HCT116 (cell line): Measurements from ENCODE around the gene CELF4. TPM values are rescaled to one million over a fixed set of nuclear protein-coding genes. Genes with fewer than 3 reads are reported as not detected.

Source experiments
- ATAC-seq: fragments of 200-7000 bp; cut with Tn5 transposase; 2 replicates; pipeline ENCODE4 v1.9.1; 2020; ENCODE audit warnings: mild to moderate bottlenecking, moderate library complexity
- BruUV-seq: library from RNA; stranded (reverse); fragments of 400-500 nt; replicated peaks from 2 replicates; lab custom pipeline; 2021; lab: Mats Ljungman, UMichigan
- CTCF ChIA-PET: fragments of 300-600 bp; sonication (Branson Sonifier 250); formaldehyde crosslinking; loops from one replicate; lab custom pipeline; 2021; ENCODE audit warnings: antibody characterized with exemption; lab: Charles Lee
- POLR2A ChIA-PET: fragments of 300-600, 350-600 bp; sonication (Branson Sonifier 250); formaldehyde crosslinking; loops from one replicate; lab custom pipeline; 2021; ENCODE audit warnings: antibody characterized with exemption; lab: Charles Lee
- RAD21 ChIA-PET, 2 experiments: fragments of 300-600 bp; sonication (Branson Sonifier 250); formaldehyde crosslinking; loops; one replicate each; lab custom pipeline; 2023; ENCODE audit warnings: low total read pairs in 2 of 2; ENCODE audit not compliant: uncharacterized antibody in 2 of 2, unreplicated experiment in 2 of 2, low non-redundant PET in 1 of 2; lab: Charles Lee
- DNase-seq: peaks from one replicate; pipeline ENCODE4 v3.0.0-alpha.2; 2010; ENCODE audit warnings: low read depth, low spot score
- H2AFZ ChIP-seq: fragments of 200-600 bp; shearing (Covaris generic), sonication (generic); 2 replicates; pipeline ENCODE4 v1.6.1; 2017; ENCODE audit warnings: low read depth, mixed run types, mixed read lengths, antibody characterized with exemption, low read length; ENCODE audit not compliant: poor library complexity, severe bottlenecking
- H3K27ac ChIP-seq: 2 replicates; pipeline ENCODE4 v1.5.1; 2012; ENCODE audit warnings: low read depth, low read length
- H3K27me3 ChIP-seq: fragments of 200-600 bp; sonication (generic); 2 replicates; pipeline ENCODE4 v1.6.1; 2016; ENCODE audit warnings: mixed run types, low read length, mixed read lengths; ENCODE audit not compliant: insufficient read depth
- H3K36me3 ChIP-seq, 2 experiments: fragments of 200-500 bp in 1 of 2; fragments of 200-600 bp in 1 of 2; sonication (Bioruptor generic) in 1 of 2; sonication (generic) in 1 of 2; 2 replicates each; pipeline versions ENCODE4 v1.5.1 to v1.6.1; 2014 to 2016; ENCODE audit warnings: low read length in 2 of 2, inconsistent platforms in 1 of 2, mixed read lengths in 1 of 2, mixed run types in 1 of 2; ENCODE audit not compliant: insufficient read depth in 2 of 2, control insufficient read depth in 1 of 2
- H3K4me1 ChIP-seq, 2 experiments: fragments of 200-600 bp in 1 of 2; sonication (generic) in 1 of 2; 2 replicates each; pipeline versions ENCODE4 v1.5.1 to v1.6.1; 2012 to 2017; ENCODE audit warnings: low read length in 2 of 2, inconsistent platforms in 1 of 2, mild to moderate bottlenecking in 1 of 2, mixed read lengths in 1 of 2, mixed run types in 1 of 2, moderate library complexity in 1 of 2; ENCODE audit not compliant: insufficient read depth in 2 of 2, control insufficient read depth in 1 of 2
- H3K4me2 ChIP-seq: fragments of 200-600 bp; sonication (generic); 2 replicates; pipeline ENCODE4 v1.6.1; 2017; ENCODE audit warnings: mixed run types, low read length, mixed read lengths
- H3K4me3 ChIP-seq, 2 experiments: fragments of 200-600 bp in 1 of 2; sonication (generic) in 1 of 2; replicated peaks in 1 of 2; 2 replicates each; pipeline ENCODE4 v1.5.1; 2011 to 2016; ENCODE audit warnings: low read length in 2 of 2, control low read depth in 1 of 2, low read depth in 1 of 2, mild to moderate bottlenecking in 1 of 2, mixed read lengths in 1 of 2, mixed run types in 1 of 2
- H3K79me2 ChIP-seq: fragments of 200-600 bp; sonication (generic); 2 replicates; pipeline ENCODE4 v1.6.1; 2017; ENCODE audit warnings: mild to moderate bottlenecking, mixed run types, low read length, moderate library complexity, mixed read lengths; ENCODE audit not compliant: insufficient read depth
- H3K9ac ChIP-seq: fragments of 200-600 bp; sonication (generic); 2 replicates; pipeline ENCODE4 v1.6.1; 2016; ENCODE audit warnings: low read length, mixed read lengths
- H3K9me2 ChIP-seq: fragments of 200-600 bp; sonication (generic), shearing (Covaris generic); 2 replicates; pipeline ENCODE4 v1.6.1; 2017; ENCODE audit warnings: mixed run types, mild to moderate bottlenecking, moderate library complexity; ENCODE audit not compliant: insufficient read depth
- H3K9me3 ChIP-seq, 2 experiments: fragments of 200-500 bp in 1 of 2; fragments of 200-600 bp in 1 of 2; sonication (Bioruptor generic) in 1 of 2; sonication (generic) in 1 of 2; 2 replicates each; pipeline ENCODE4 v1.6.1; 2014 to 2017; ENCODE audit warnings: low read length in 2 of 2, mixed read lengths in 2 of 2, inconsistent platforms in 1 of 2, low read depth in 1 of 2, mild to moderate bottlenecking in 1 of 2, mixed run types in 1 of 2, moderate library complexity in 1 of 2; ENCODE audit not compliant: control insufficient read depth in 1 of 2, insufficient read depth in 1 of 2
- H4K20me1 ChIP-seq: fragments of 200-600 bp; sonication (generic), shearing (Covaris generic); 2 replicates; pipeline ENCODE4 v1.6.1; 2017; ENCODE audit warnings: mixed run types, mild to moderate bottlenecking, moderate library complexity; ENCODE audit not compliant: insufficient read depth
- CEBPB ChIP-seq: IDR thresholded peaks from 2 replicates; pipeline ENCODE4 v1.6.1; 2012; ENCODE audit warnings: low read depth
- EGR1 ChIP-seq: IDR thresholded peaks from 2 replicates; pipeline ENCODE4 v1.6.1; 2012; ENCODE audit warnings: low read depth
- EZH2 ChIP-seq: fragments of 200-600 bp; sonication (generic); IDR thresholded peaks from 2 replicates; pipeline ENCODE4 v1.6.1; 2017; ENCODE audit warnings: antibody characterized with exemption, mixed run types
- EZH2phosphoT487 ChIP-seq: fragments of 200-600 bp; IDR thresholded peaks from 2 replicates; pipeline ENCODE4 v1.6.1; 2018; ENCODE audit warnings: antibody characterized with exemption, borderline replicate concordance
- JUND ChIP-seq: IDR thresholded peaks from 2 replicates; pipeline ENCODE4 v1.6.1; 2012
- POLR2A ChIP-seq: IDR thresholded peaks from 2 replicates; pipeline ENCODE4 v1.7.0; 2011; ENCODE audit warnings: borderline replicate concordance; ENCODE audit not compliant: insufficient read depth, insufficient read length; ENCODE audit errors: extremely low read depth
- SP1 ChIP-seq: IDR thresholded peaks from 2 replicates; pipeline ENCODE4 v1.6.1; 2012; ENCODE audit warnings: low read depth
- TCF7L2 ChIP-seq: IDR thresholded peaks from 2 replicates; pipeline ENCODE4 v1.7.0; 2011; ENCODE audit warnings: borderline replicate concordance, inconsistent platforms; ENCODE audit not compliant: insufficient read depth, insufficient read length; ENCODE audit errors: extremely low read depth
- YY1 ChIP-seq: IDR thresholded peaks from 2 replicates; pipeline ENCODE4 v1.6.1; 2011; ENCODE audit warnings: low read length, low read depth, moderate library complexity, mild to moderate bottlenecking; ENCODE audit not compliant: insufficient replicate concordance; ENCODE audit errors: extremely low read depth
- ZNF274 ChIP-seq: fragments of 200-500 bp; sonication (Bioruptor generic); IDR thresholded peaks from 2 replicates; pipeline ENCODE4 v1.6.1; 2014; ENCODE audit warnings: mild to moderate bottlenecking, low read depth, low read length, inconsistent platforms
- intact Hi-C: fragments of 100-400 bp; cut with micrococcal nuclease; formaldehyde crosslinking; loops from 2 replicates; pipeline ENCODE4 v1.10.0; 2022
- total RNA-seq: library from RNA; stranded (reverse); gene quantifications from one replicate; pipeline ENCODE4 v1.2.1, GENCODE V29; 2021; ENCODE audit not compliant: unreplicated experiment
- TF ChIP-seq, protein P1 (sequence below): IDR thresholded peaks from 2 replicates; pipeline ENCODE4 v1.6.1; 2012; ENCODE audit warnings: low read depth
- TF ChIP-seq, protein P2 (sequence below): IDR thresholded peaks from 2 replicates; pipeline ENCODE4 v1.6.1; 2012

Gene CELF4
- total RNA-seq, 1 experiment from 2014 or later, result not detected

GRCh38 chr18:37511721-37512298, 53.8 kb downstream of the CELF4 start (continued):
- TF ChIP-seq, protein P1, sequence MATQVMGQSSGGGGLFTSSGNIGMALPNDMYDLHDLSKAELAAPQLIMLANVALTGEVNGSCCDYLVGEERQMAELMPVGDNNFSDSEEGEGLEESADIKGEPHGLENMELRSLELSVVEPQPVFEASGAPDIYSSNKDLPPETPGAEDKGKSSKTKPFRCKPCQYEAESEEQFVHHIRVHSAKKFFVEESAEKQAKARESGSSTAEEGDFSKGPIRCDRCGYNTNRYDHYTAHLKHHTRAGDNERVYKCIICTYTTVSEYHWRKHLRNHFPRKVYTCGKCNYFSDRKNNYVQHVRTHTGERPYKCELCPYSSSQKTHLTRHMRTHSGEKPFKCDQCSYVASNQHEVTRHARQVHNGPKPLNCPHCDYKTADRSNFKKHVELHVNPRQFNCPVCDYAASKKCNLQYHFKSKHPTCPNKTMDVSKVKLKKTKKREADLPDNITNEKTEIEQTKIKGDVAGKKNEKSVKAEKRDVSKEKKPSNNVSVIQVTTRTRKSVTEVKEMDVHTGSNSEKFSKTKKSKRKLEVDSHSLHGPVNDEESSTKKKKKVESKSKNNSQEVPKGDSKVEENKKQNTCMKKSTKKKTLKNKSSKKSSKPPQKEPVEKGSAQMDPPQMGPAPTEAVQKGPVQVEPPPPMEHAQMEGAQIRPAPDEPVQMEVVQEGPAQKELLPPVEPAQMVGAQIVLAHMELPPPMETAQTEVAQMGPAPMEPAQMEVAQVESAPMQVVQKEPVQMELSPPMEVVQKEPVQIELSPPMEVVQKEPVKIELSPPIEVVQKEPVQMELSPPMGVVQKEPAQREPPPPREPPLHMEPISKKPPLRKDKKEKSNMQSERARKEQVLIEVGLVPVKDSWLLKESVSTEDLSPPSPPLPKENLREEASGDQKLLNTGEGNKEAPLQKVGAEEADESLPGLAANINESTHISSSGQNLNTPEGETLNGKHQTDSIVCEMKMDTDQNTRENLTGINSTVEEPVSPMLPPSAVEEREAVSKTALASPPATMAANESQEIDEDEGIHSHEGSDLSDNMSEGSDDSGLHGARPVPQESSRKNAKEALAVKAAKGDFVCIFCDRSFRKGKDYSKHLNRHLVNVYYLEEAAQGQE, result no peak
- TF ChIP-seq CEBPB, result no peak
- TF ChIP-seq EZH2, result no peak
- TF ChIP-seq YY1, result no peak
- no peak for TF ChIP-seq TCF7L2
- TF ChIP-seq, protein P2, sequence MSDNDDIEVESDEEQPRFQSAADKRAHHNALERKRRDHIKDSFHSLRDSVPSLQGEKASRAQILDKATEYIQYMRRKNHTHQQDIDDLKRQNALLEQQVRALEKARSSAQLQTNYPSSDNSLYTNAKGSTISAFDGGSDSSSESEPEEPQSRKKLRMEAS, result no peak
- no peak for TF ChIP-seq EGR1
- TF ChIP-seq POLR2A, result no peak
- no peak for TF ChIP-seq ZNF274

GRCh38 chr18:37509600-37509999, 56.0 kb downstream of the CELF4 start:
- Histone ChIP-seq H3K9me2 (no peaks in the 10 kb centered on the region), H3K4me2 (no peak overlapping the region), H3K9ac (no peak overlapping the region), H3K4me3 (no peak overlapping the region), H2AFZ (no peak overlapping the region), H4K20me1 (no peaks in the 10 kb centered on the region), H3K27ac (no peak overlapping the region), H3K27me3 (peaks cover 71% of the 10 kb centered on the region), H3K36me3 (no peaks in the 10 kb centered on the region), H3K4me1 (no peaks in the 10 kb centered on the region), H3K9me3 (no peaks in the 10 kb centered on the region), H3K79me2 (no peaks in the 10 kb centered on the region)
- DNase-seq (no peak), ATAC-seq (no peak)
- intact Hi-C loops, result no loop called here
- no TSS peak for BruUV-seq
- POLR2A ChIA-PET, result no interaction called here
- CTCF ChIA-PET, result no interaction called here
- TF ChIP-seq SP1 (no peak), CEBPB (no peak), EGR1 (no peak), JUND (no peak), POLR2A (no peak), TCF7L2 (no peak), EZH2phosphoT487 (no peak)
- TF ChIP-seq, protein P1, result no peak
- RAD21 ChIA-PET, result no interaction called here
